CD4-positive, alpha-beta memory T cell (primary cell): ENCODE results near the gene RTN4. TPM values are rescaled to one million over a fixed set of nuclear protein-coding genes. Genes with fewer than 3 reads are reported as not detected.

Experiments
- CTCF ChIA-PET: fragments of 350-600 bp; sonication (Branson Sonifier 250); formaldehyde crosslinking; loops from one replicate; lab custom pipeline; 2021; ENCODE audit warnings: inconsistent platforms; ENCODE audit not compliant: partially characterized antibody; lab: Charles Lee
- POLR2A ChIA-PET: fragments of 350-600 bp; sonication (Branson Sonifier 250); formaldehyde crosslinking; loops from one replicate; lab custom pipeline; 2021; ENCODE audit not compliant: partially characterized antibody; lab: Charles Lee
- DNase-seq, 5 donors: peaks; one replicate each; pipeline versions ENCODE4 v3.0.0 to v3.0.0-alpha.2; 2020 to 2022; ENCODE audit warnings: mixed read lengths in 1 of 5
- H3K27ac ChIP-seq: one replicate; pipeline ENCODE4 v1.7.0; 2013; ENCODE audit warnings: low read depth, low read length
- H3K27me3 ChIP-seq: 2 replicates; pipeline ENCODE4 v1.7.0; 2013; ENCODE audit warnings: mild to moderate bottlenecking, low read length, moderate library complexity; ENCODE audit not compliant: insufficient read depth
- H3K36me3 ChIP-seq: 2 replicates; pipeline ENCODE4 v1.7.0; 2013; ENCODE audit warnings: mild to moderate bottlenecking, low read length, moderate library complexity; ENCODE audit not compliant: insufficient read depth
- H3K4me1 ChIP-seq: 2 replicates; pipeline ENCODE4 v1.7.0; 2013; ENCODE audit warnings: mild to moderate bottlenecking, low read length, moderate library complexity; ENCODE audit not compliant: insufficient read depth
- H3K4me3 ChIP-seq, 2 donors: one replicate each; pipeline ENCODE4 v1.7.0; 2013; ENCODE audit warnings: low read length in 2 of 2, mild to moderate bottlenecking in 1 of 2
- H3K9me3 ChIP-seq, 2 donors: one replicate each; pipeline ENCODE4 v1.7.0; 2013; ENCODE audit warnings: low read length in 2 of 2, control low read depth in 1 of 2; ENCODE audit not compliant: control insufficient read depth in 1 of 2
- H3K27ac Mint-ChIP-seq, 7 donors: one replicate each; pipeline ENCODE4 v1.8.0; 2020 to 2021; ENCODE audit warnings: mixed read lengths in 7 of 7, mild to moderate bottlenecking in 6 of 7, inconsistent platforms in 3 of 7, moderate library complexity in 3 of 7
- H3K27me3 Mint-ChIP-seq, 2 donors: one replicate each; pipeline ENCODE4 v1.8.0; 2020 to 2021; ENCODE audit warnings: mixed read lengths in 2 of 2
- H3K36me3 Mint-ChIP-seq, 2 donors: one replicate each; pipeline ENCODE4 v1.8.0; 2020 to 2021; ENCODE audit warnings: mixed read lengths in 2 of 2, inconsistent platforms in 1 of 2, mild to moderate bottlenecking in 1 of 2
- H3K4me1 Mint-ChIP-seq, 4 donors: one replicate each; pipeline ENCODE4 v1.8.0; 2020 to 2021; ENCODE audit warnings: mixed read lengths in 4 of 4, mild to moderate bottlenecking in 1 of 4
- H3K4me3 Mint-ChIP-seq, 8 donors: one replicate each; pipeline ENCODE4 v1.8.0; 2020 to 2021; ENCODE audit warnings: mixed read lengths in 8 of 8, mild to moderate bottlenecking in 7 of 8, moderate library complexity in 6 of 8, inconsistent platforms in 3 of 8
- H3K9me3 Mint-ChIP-seq, 8 donors: one replicate each; pipeline ENCODE4 v1.8.0; 2020 to 2021; ENCODE audit warnings: mixed read lengths in 8 of 8, mild to moderate bottlenecking in 5 of 8, inconsistent platforms in 3 of 8, moderate library complexity in 1 of 8
- intact Hi-C: fragments of 100-400 bp; cut with micrococcal nuclease; formaldehyde crosslinking; loops from one replicate; pipeline ENCODE4 v1.15.1; 2023
- polyA plus RNA-seq, 2 donors: library from polyadenylated mRNA; unstranded; fragments of 300-500 nt; fragmentation: Illumina TruSeq; gene quantifications; one replicate each; pipeline ENCODE4 v1.2.3, GENCODE V29; 2021
- total RNA-seq, 2 experiments: library from RNA; stranded (reverse); gene quantifications; one replicate each; pipeline ENCODE4 v1.2.3, GENCODE V29; 2021

The RTN4 gene
- total and polyA plus RNA-seq, 4 experiments from 2014 or later, result 73.8 to 90.0 (median 85.2) TPM

DNA sequence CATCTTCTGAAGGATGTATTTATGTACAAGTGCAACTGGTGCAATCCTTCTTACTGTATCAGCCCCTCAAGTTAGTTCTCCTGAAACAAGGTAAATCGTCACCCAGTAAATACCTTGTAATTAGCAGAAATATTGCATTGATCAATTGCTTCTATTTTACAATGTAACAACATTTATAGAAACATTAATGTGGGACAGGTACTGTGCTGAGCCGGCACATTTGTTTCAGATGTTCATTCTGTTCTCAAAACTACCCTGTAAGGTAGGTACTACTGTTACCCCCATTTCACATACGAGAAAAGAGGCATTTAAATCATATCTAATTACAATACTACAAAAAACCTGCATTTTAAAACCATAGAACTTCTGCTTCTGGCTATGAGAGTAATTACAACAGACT, 19.5 kb downstream of the RTN4 start:
- no peaks in the 10 kb centered on the region for H3K27me3 ChIP-seq
- H3K27ac ChIP-seq, result no peak overlapping the region
- no peaks in the 10 kb centered on the region for H3K36me3 ChIP-seq
- intact Hi-C loops, result no loop called here
- H3K27ac Mint-ChIP-seq, result no peak overlapping the region
- POLR2A ChIA-PET, result interaction anchor here (3.7 kb wide), 1 partner anchor 20 kb away, joined by 15 read pairs; the partner anchor contains the start of gene RTN4
- no peak overlapping the region for H3K4me3 Mint-ChIP-seq
- H3K36me3 Mint-ChIP-seq, result peaks cover 2 to 10% of the 10 kb centered on the region in 2 donors
- no peaks in the 10 kb centered on the region for H3K27me3 Mint-ChIP-seq
- H3K4me3 ChIP-seq, result no peak overlapping the region
- no peak for DNase-seq
- H3K9me3 Mint-ChIP-seq, result peaks cover 0 to 10% (median 5%) of the 10 kb centered on the region in 8 donors
- peaks cover 42 to 46% (median 44%) of the 10 kb centered on the region in 4 donors for H3K4me1 Mint-ChIP-seq
- peaks cover 75% of the 10 kb centered on the region for H3K4me1 ChIP-seq
- CTCF ChIA-PET, result no interaction called here
- no peaks in the 10 kb centered on the region for H3K9me3 ChIP-seq

DNA sequence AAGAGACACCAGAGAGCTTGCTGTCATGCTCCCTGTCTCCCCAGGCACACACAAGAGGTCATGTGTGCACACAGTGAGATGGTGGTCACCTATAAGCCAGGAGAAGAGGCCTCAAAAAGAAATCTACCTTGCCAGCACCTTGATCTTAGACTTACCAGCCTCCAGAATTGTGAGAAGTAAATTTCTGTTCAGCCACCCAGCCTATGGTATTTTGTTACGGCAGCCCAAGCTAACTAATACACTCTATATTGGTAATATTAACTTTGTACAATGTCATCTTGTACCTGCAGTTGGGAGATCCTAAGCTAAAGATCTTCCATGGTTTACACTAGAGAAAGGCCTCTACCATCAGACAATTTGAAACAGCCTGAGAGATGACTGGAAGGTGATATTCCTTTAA, 21.2 kb downstream of the RTN4 start:
- H3K27ac Mint-ChIP-seq, result peak overlapping the region in 3 of 7 donors; percentile 43 to 75 (median 57)
- H3K4me1 ChIP-seq, result peaks cover 73% of the 10 kb centered on the region
- H3K4me1 Mint-ChIP-seq, result peaks cover 31 to 40% (median 37%) of the 10 kb centered on the region in 4 donors
- no peak for DNase-seq
- H3K27me3 ChIP-seq, result no peaks in the 10 kb centered on the region
- no peak overlapping the region for H3K4me3 ChIP-seq
- H3K36me3 ChIP-seq, result no peaks in the 10 kb centered on the region
- H3K9me3 ChIP-seq, result no peaks in the 10 kb centered on the region
- H3K9me3 Mint-ChIP-seq, result no peaks in the 10 kb centered on the region
- no peak overlapping the region for H3K27ac ChIP-seq
- H3K4me3 Mint-ChIP-seq, result peak overlapping the region in 1 of 8 donors; percentile 23
- H3K36me3 Mint-ChIP-seq, result peaks cover 0 to 4% of the 10 kb centered on the region in 2 donors
- ChIA-PET POLR2A (interaction anchor here (3.4 kb wide), 1 partner anchor 21 kb away, joined by 16 read pairs; the partner anchor contains the start of gene RTN4), CTCF (interaction anchor here (0.6 to 2.6 kb wide), 3 partner anchors 12 to 138 kb away, joined by 5 to 10 read pairs (median 6); no protein-coding TSS in a partner anchor)
- intact Hi-C loops, result no loop called here
- no peaks in the 10 kb centered on the region for H3K27me3 Mint-ChIP-seq

DNA sequence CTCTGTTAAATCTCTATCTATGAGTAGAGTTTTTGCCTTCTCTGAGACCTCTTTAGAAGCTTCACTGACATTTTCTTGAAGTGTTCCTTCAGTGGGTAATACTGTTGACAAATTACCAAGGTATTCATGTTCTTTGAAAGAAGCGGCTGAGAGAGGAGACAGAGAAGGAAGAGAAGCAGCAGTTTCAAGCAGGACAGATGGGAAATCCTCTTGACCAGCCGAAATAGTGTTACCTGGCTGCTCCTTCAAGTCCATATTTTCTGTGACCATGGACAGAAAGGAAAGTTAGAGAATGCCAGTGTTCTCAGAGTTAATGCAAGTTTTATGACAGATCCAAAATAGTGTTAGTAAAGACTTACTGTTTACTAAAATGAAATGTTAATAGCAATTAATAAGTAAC, 23.0 kb downstream of the RTN4 start:
- Histone ChIP-seq H3K27me3 (no peaks in the 10 kb centered on the region), H3K36me3 (no peaks in the 10 kb centered on the region), H3K9me3 (no peaks in the 10 kb centered on the region), H3K4me1 (peaks cover 77% of the 10 kb centered on the region), H3K27ac (no peak overlapping the region), H3K4me3 (no peak overlapping the region)
- intact Hi-C loops, result no loop called here
- no peak overlapping the region for H3K27ac Mint-ChIP-seq
- H3K4me3 Mint-ChIP-seq, result no peak overlapping the region
- H3K4me1 Mint-ChIP-seq, result peaks cover 13 to 30% (median 25%) of the 10 kb centered on the region in 4 donors
- no peaks in the 10 kb centered on the region for H3K9me3 Mint-ChIP-seq
- peaks cover 0 to 4% of the 10 kb centered on the region in 2 donors for H3K36me3 Mint-ChIP-seq
- POLR2A ChIA-PET, result interaction anchor here (3.4 kb wide), 1 partner anchor 23 kb away, joined by 16 read pairs; the partner anchor contains the start of gene RTN4
- H3K27me3 Mint-ChIP-seq, result no peaks in the 10 kb centered on the region
- CTCF ChIA-PET, result interaction anchor here (1.0 kb wide), 1 partner anchor 14 kb away, joined by 3 read pairs; no protein-coding TSS in a partner anchor
- DNase-seq, result no peak

DNA sequence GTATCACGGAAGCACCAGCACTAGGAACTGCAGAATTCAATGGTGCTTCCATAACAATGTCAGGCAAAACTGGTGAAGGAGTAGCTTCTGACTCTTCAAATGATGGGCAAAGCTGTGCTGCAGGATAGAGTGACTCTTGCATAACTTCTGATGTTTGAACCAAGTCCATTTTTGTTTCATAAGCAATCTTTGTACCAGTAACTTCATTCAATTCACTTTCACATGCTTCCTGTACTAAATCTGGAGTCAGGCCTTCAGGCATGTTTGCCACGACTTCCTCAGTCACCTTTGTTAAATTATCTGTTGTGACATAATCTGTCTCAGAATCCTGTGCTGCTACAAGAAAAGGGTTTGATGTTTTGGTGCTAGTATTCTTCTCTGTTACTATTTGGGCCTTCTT, 24.0 kb downstream of the RTN4 start:
- peaks cover 0 to 4% of the 10 kb centered on the region in 2 donors for H3K36me3 Mint-ChIP-seq
- POLR2A ChIA-PET, result interaction anchor here (3.4 kb wide), 1 partner anchor 24 kb away, joined by 16 read pairs; the partner anchor contains the start of gene RTN4
- no peak for DNase-seq
- peaks cover 7 to 24% (median 18%) of the 10 kb centered on the region in 4 donors for H3K4me1 Mint-ChIP-seq
- H3K27ac Mint-ChIP-seq, result peak overlapping the region in 2 of 7 donors; percentile 2 to 30
- H3K4me3 ChIP-seq, result no peak overlapping the region
- H3K9me3 Mint-ChIP-seq, result no peaks in the 10 kb centered on the region
- H3K9me3 ChIP-seq, result no peaks in the 10 kb centered on the region
- intact Hi-C loops, result no loop called here
- peaks cover 78% of the 10 kb centered on the region for H3K4me1 ChIP-seq
- H3K27ac ChIP-seq, result no peak overlapping the region
- no peaks in the 10 kb centered on the region for H3K36me3 ChIP-seq
- no peaks in the 10 kb centered on the region for H3K27me3 ChIP-seq
- CTCF ChIA-PET, result interaction anchor here (0.8 to 3.0 kb wide), 5 partner anchors 10 to 143 kb away, joined by 3 to 17 read pairs (median 9); no protein-coding TSS in a partner anchor
- H3K27me3 Mint-ChIP-seq, result no peaks in the 10 kb centered on the region
- H3K4me3 Mint-ChIP-seq, result peak overlapping the region in 1 of 8 donors; percentile 17

GRCh38 chr2:55025627-55026026, 24.6 kb downstream of the RTN4 start:
- ChIA-PET CTCF (interaction anchor here (0.8 to 3.0 kb wide), 5 partner anchors 10 to 143 kb away, joined by 3 to 17 read pairs (median 9); no protein-coding TSS in a partner anchor), POLR2A (no interaction called here)
- H3K9me3 ChIP-seq, result no peaks in the 10 kb centered on the region
- DNase-seq, result no peak
- Mint-ChIP-seq H3K4me1 (peaks cover under 1 to 21% (median 14%) of the 10 kb centered on the region in 4 donors), H3K36me3 (peaks cover 0 to 5% of the 10 kb centered on the region in 2 donors), H3K27me3 (no peaks in the 10 kb centered on the region), H3K4me3 (no peak overlapping the region), H3K9me3 (peaks cover 0 to under 1% (median 0%) of the 10 kb centered on the region in 8 donors), H3K27ac (peak overlapping the region in 2 of 7 donors; percentile 16 to 37)
- no peaks in the 10 kb centered on the region for H3K27me3 ChIP-seq
- no peak overlapping the region for H3K4me3 ChIP-seq
- intact Hi-C loops, result no loop called here
- H3K27ac ChIP-seq, result no peak overlapping the region
- peaks cover 72% of the 10 kb centered on the region for H3K4me1 ChIP-seq
- H3K36me3 ChIP-seq, result no peaks in the 10 kb centered on the region

DNA sequence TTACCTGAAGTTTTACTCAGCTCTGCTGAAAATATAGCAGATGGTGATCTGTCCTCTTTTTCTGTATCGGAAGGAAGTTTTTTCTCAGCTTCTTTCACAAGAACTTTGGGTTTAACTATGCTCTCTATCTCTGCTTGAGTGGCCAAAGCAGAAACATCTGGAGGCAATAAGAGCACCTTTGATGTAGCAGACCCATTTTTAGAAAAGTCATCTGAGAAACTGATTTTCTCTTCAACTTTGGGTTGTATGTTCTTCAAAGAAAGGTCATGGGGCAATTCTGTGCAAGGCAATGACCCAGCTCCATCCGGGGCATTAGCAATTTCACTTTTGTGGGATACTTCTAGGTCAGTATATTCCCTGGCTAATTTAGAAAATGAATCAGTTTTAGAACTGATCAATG, 25.2 kb downstream of the RTN4 start:
- CTCF ChIA-PET, result interaction anchor here (1.7 to 3.0 kb wide), 4 partner anchors 9 to 144 kb away, joined by 8 to 17 read pairs (median 10); no protein-coding TSS in a partner anchor
- Histone ChIP-seq H3K27me3 (no peaks in the 10 kb centered on the region), H3K4me3 (no peak overlapping the region), H3K4me1 (peaks cover 72% of the 10 kb centered on the region), H3K9me3 (no peaks in the 10 kb centered on the region), H3K36me3 (no peaks in the 10 kb centered on the region), H3K27ac (no peak overlapping the region)
- no peak for DNase-seq
- peaks cover 0 to 4% (median 0%) of the 10 kb centered on the region in 8 donors for H3K9me3 Mint-ChIP-seq
- H3K27me3 Mint-ChIP-seq, result no peaks in the 10 kb centered on the region
- H3K4me1 Mint-ChIP-seq, result peaks cover 3 to 23% (median 14%) of the 10 kb centered on the region in 4 donors
- H3K36me3 Mint-ChIP-seq, result peaks cover 5 to 10% of the 10 kb centered on the region in 2 donors
- POLR2A ChIA-PET, result no interaction called here
- intact Hi-C loops, result no loop called here
- H3K27ac Mint-ChIP-seq, result peak overlapping the region in 5 of 7 donors; percentile 10 to 37 (median 19)
- H3K4me3 Mint-ChIP-seq, result no peak overlapping the region

GRCh38 chr2:55022476-55022875, 27.8 kb downstream of the RTN4 start:
- no peak overlapping the region for H3K27ac ChIP-seq

More at GRCh38 chr2:55022476-55022875, 27.8 kb downstream of the RTN4 start:
- no peak overlapping the region for H3K27ac Mint-ChIP-seq
- peaks cover 20 to 29% (median 26%) of the 10 kb centered on the region in 4 donors for H3K4me1 Mint-ChIP-seq
- H3K9me3 Mint-ChIP-seq, result peaks cover 0 to 9% (median under 1%) of the 10 kb centered on the region in 8 donors
- Histone ChIP-seq H3K4me3 (no peak overlapping the region), H3K36me3 (no peaks in the 10 kb centered on the region), H3K27me3 (no peaks in the 10 kb centered on the region), H3K9me3 (no peaks in the 10 kb centered on the region), H3K4me1 (peaks cover 58% of the 10 kb centered on the region)
- peaks cover 18% of the 10 kb centered on the region in 2 donors for H3K36me3 Mint-ChIP-seq
- ChIA-PET CTCF (interaction anchor here (1.5 to 13.7 kb wide), 2 partner anchors 26 to 146 kb away, joined by 4 to 177 read pairs; no protein-coding TSS in a partner anchor), POLR2A (interaction anchor here (1.3 to 2.2 kb wide), 2 partner anchors 10 to 28 kb away, joined by 3 to 7 read pairs; partner anchors contain the start of gene RTN4)
- no peak for DNase-seq
- intact Hi-C loops, result no loop called here
- H3K4me3 Mint-ChIP-seq, result no peak overlapping the region
- no peaks in the 10 kb centered on the region for H3K27me3 Mint-ChIP-seq
